ENCODE results near the gene TDRD7.

DNA sequence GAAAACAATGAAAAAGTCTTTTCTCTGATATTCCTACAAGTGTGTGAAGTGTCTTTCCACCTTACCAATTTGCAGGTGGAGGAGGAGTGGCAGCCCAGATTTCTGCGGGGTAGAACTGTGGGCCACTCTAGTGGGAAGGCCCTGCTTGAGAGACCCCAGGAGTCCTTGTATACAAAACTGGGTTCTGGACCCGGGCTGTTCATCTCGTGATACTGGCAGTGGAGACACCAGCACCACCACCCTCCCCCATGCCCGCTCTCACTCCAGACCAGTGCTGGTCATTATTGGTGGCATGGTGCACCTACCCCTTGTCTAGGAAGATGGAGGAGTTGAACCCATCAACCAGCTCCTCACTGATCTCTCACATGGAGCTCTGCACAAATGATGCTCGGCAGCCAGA is 16.2 kb upstream of the TDRD7 start:
- TF ChIP-seq, protein P1, sequence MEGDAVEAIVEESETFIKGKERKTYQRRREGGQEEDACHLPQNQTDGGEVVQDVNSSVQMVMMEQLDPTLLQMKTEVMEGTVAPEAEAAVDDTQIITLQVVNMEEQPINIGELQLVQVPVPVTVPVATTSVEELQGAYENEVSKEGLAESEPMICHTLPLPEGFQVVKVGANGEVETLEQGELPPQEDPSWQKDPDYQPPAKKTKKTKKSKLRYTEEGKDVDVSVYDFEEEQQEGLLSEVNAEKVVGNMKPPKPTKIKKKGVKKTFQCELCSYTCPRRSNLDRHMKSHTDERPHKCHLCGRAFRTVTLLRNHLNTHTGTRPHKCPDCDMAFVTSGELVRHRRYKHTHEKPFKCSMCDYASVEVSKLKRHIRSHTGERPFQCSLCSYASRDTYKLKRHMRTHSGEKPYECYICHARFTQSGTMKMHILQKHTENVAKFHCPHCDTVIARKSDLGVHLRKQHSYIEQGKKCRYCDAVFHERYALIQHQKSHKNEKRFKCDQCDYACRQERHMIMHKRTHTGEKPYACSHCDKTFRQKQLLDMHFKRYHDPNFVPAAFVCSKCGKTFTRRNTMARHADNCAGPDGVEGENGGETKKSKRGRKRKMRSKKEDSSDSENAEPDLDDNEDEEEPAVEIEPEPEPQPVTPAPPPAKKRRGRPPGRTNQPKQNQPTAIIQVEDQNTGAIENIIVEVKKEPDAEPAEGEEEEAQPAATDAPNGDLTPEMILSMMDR (conservative IDR thresholded peaks at IDR 0.05 in 1 of 2, IDR thresholded peaks at IDR 0.05 in 1 of 2; ENCODE audit: extremely low read depth in 1 of 2, insufficient read depth in 1 of 2, low read depth in 1 of 2, low read length in 2 of 2): no peak
- no peak for TF ChIP-seq EZH2 (IDR thresholded peaks at IDR 0.05; ENCODE audit: borderline replicate concordance, low read length)

All from mammary epithelial cell (primary cell).